ENCODE data around the gene SPEG. TPM values are rescaled to one million over a fixed set of nuclear protein-coding genes. Genes with fewer than 3 reads are reported as not detected.

The SPEG gene
- total and polyA plus RNA-seq, 2 of the 8 experiments (the other 6 are each of a cell fraction or from before 2014, with no cell fraction given) = 19.9 to 32.0 TPM

GRCh38 chr2:219527472-219527871, 92.8 kb downstream of the SPEG start:
- POLR2A ChIA-PET (ENCODE audit: partially characterized antibody) = interaction anchor here (0.6 to 3.8 kb wide), 13 partner anchors 10 to 310 kb away, joined by 3 to 14 read pairs (median 3); a partner anchor contains a TSS
- TF ChIP-seq USF2 (IDR thresholded peaks at IDR 0.05; ENCODE audit: low read length) (no peak), ATF2 (IDR thresholded peaks at IDR 0.05; ENCODE audit: low read length) (no peak), SIN3A (conservative IDR thresholded peaks at IDR 0.05 in 1 of 2, IDR thresholded peaks at IDR 0.05 in 1 of 2; ENCODE audit: low read depth in 1 of 2, low read length in 2 of 2) (no peak), RFX5 (IDR thresholded peaks at IDR 0.05; ENCODE audit: borderline replicate concordance, low read depth, low read length) (no peak)

More at GRCh38 chr2:219527472-219527871, 92.8 kb downstream of the SPEG start:
- H3K18ac ChIP-seq (ENCODE audit: extremely low read depth, low read length) = no peak overlapping the region
- H3K27me3 ChIP-seq (replicated peaks in 1 of 4; ENCODE audit: control insufficient read depth in 3 of 4, extremely low read depth in 1 of 4, insufficient read depth in 3 of 4, low read length in 3 of 4) = peaks cover 0 to 24% (median 12%) of the 10 kb centered on the region in 4 experiments; a peak in 6 of 7 replicates
- FAIRE-seq (no peak), DNase-seq (ENCODE audit: low read depth in 1 of 2, low spot score in 2 of 2) (no peak)
- H3K79me1 ChIP-seq (ENCODE audit: low read depth, low read length) = no peaks in the 10 kb centered on the region
- H3K4me1 ChIP-seq (replicated peaks in 1 of 4; ENCODE audit: control insufficient read depth in 3 of 4, insufficient read depth in 4 of 4, low read length in 3 of 4) = peaks cover 0 to 19% (median 10%) of the 10 kb centered on the region in 4 experiments; a peak in 5 of 7 replicates
- H3K23me2 ChIP-seq (ENCODE audit: low read depth, low read length) = peaks cover 2% of the 10 kb centered on the region; the same call in 1 of the 2 replicates
- no peak overlapping the region for H4K8ac ChIP-seq (ENCODE audit: extremely low read depth, insufficient read depth, low read length)
- H3K4ac ChIP-seq (replicated peaks; ENCODE audit: insufficient read length, low read depth, low read length) = no peak overlapping the region
- no peak overlapping the region for H3K27ac ChIP-seq (ENCODE audit: low read depth, low read length)
- H3K4me2 ChIP-seq (ENCODE audit: insufficient read depth in 1 of 2, low read depth in 2 of 2, low read length in 2 of 2) = no peak overlapping the region
- H2BK15ac ChIP-seq (ENCODE audit: low read length) = peak overlapping the region; percentile 95; the same call in 1 of the 2 replicates
- no peaks in the 10 kb centered on the region for H4K20me1 ChIP-seq (replicated peaks in 1 of 2; ENCODE audit: control insufficient read depth in 1 of 2, insufficient read depth in 2 of 2, low read length in 2 of 2)
- no peak overlapping the region for H2AK5ac ChIP-seq (ENCODE audit: low read depth, low read length)
- CTCF ChIA-PET (ENCODE audit: partially characterized antibody) = interaction anchor here (0.8 to 113.1 kb wide), 15 partner anchors 6 to 469 kb away, joined by 3 to 7248 read pairs (median 5); partner anchors contain the start of genes ASIC4, CHPF, DES and GMPPA
- no peaks in the 10 kb centered on the region for H3K9me3 ChIP-seq (ENCODE audit: insufficient read depth in 2 of 2, low read depth in 1 of 2, low read length in 1 of 2)
- H3K14ac ChIP-seq (ENCODE audit: insufficient read length) = no peak overlapping the region
- H3K79me2 ChIP-seq (ENCODE audit: control insufficient read depth in 1 of 2, insufficient read depth in 2 of 2, low read length in 2 of 2) = no peaks in the 10 kb centered on the region
- no peak overlapping the region for H3K4me3 ChIP-seq (ENCODE audit: extremely low read depth in 1 of 4, insufficient read depth in 2 of 4, low read depth in 3 of 4, low read length in 4 of 4)
- no peak overlapping the region for H2BK5ac ChIP-seq (ENCODE audit: low read depth, low read length)
- no peak overlapping the region for H4K5ac ChIP-seq (ENCODE audit: insufficient read length, low read depth, low read length)
- no peak overlapping the region for H2BK120ac ChIP-seq (replicated peaks; ENCODE audit: low read depth, low read length)
- 87% methylated on average over 5 of the region's 5 CpGs; no CpG with 5 or more reads in 1 of the 2 experiments for WGBS, 2 experiments (ENCODE audit: extremely low coverage in 1 of 2, insufficient coverage in 1 of 2, insufficient read length in 1 of 2, insufficient replicate concordance in 2 of 2, low coverage in 1 of 2, low lambda C conversion rate in 2 of 2, missing lambda C conversion rate in 1 of 2)
- H2BK20ac ChIP-seq (ENCODE audit: low read length) = no peak overlapping the region
- H2BK12ac ChIP-seq (ENCODE audit: low read depth, low read length) = peak overlapping the region; percentile 33; the same call in 1 of the 2 replicates
- no peak overlapping the region for H3K9ac ChIP-seq (replicated peaks in 1 of 4; ENCODE audit: extremely low read depth in 1 of 4, low read depth in 3 of 4, low read length in 3 of 4)
- no peak overlapping the region for H3K23ac ChIP-seq (ENCODE audit: insufficient read length)
- H4K91ac ChIP-seq (replicated peaks; ENCODE audit: insufficient read length, low read length) = no peak overlapping the region
- H3K56ac ChIP-seq (replicated peaks; ENCODE audit: insufficient read length, low read depth, low read length) = no peak overlapping the region
- no peaks in the 10 kb centered on the region for H3K36me3 ChIP-seq (ENCODE audit: control insufficient read depth in 2 of 4, insufficient read depth in 4 of 4, low read length in 3 of 4)
- no peak overlapping the region for H2AFZ ChIP-seq (ENCODE audit: low read length)
